ENCODE results near the gene SERPINH1. TPM values are rescaled to one million over a fixed set of nuclear protein-coding genes. Genes with fewer than 3 reads are reported as not detected.
A peak's percentile ranks its signal among the peaks of the same experiment; 100 is the strongest.
"Not testable (repeated sequence)": the region's sequence is repeated elsewhere in the genome, so short reads cannot be mapped to it uniquely, and the experiment has no call there.

SERPINH1 gene
- total RNA-seq, 1 donor from 2014 or later = 4.5 TPM

DNA sequence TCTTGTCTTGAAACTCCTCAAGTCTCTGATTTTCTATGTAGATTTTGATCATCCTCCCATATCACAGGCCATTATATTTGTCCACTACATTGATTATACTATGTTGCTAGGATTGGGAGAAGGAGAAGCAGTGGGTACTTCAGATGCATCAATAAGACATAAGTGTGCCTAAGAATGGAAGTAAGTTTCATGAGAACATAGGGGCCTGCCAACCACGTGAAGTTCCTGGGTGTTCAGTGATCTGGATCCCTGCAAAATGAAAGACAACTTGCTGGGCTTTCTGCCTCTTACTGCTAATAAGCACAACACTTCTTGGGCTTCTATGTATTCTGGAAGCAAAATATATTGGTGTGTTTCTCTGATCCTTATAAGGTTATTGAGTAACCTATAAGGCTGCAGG is 17.8 kb downstream of the SERPINH1 start:
- no peaks in the 10 kb centered on the region for H3K36me3 Mint-ChIP-seq (ENCODE audit: low read depth)
- ChIA-PET POLR2A (no interaction called here), CTCF (no interaction called here)
- no peaks in the 10 kb centered on the region for H3K27me3 Mint-ChIP-seq
- intact Hi-C loops (cut with micrococcal nuclease) = no loop called here
- peaks cover 38% of the 10 kb centered on the region for H3K4me1 Mint-ChIP-seq
- H3K9me3 Mint-ChIP-seq = peaks cover 2% of the 10 kb centered on the region
- DNase-seq (no peak), ATAC-seq (ENCODE audit: low read depth) (no peak)
- no peak overlapping the region for H3K27ac Mint-ChIP-seq
- no peak overlapping the region for H3K4me3 Mint-ChIP-seq
- TF ChIP-seq, protein P1, sequence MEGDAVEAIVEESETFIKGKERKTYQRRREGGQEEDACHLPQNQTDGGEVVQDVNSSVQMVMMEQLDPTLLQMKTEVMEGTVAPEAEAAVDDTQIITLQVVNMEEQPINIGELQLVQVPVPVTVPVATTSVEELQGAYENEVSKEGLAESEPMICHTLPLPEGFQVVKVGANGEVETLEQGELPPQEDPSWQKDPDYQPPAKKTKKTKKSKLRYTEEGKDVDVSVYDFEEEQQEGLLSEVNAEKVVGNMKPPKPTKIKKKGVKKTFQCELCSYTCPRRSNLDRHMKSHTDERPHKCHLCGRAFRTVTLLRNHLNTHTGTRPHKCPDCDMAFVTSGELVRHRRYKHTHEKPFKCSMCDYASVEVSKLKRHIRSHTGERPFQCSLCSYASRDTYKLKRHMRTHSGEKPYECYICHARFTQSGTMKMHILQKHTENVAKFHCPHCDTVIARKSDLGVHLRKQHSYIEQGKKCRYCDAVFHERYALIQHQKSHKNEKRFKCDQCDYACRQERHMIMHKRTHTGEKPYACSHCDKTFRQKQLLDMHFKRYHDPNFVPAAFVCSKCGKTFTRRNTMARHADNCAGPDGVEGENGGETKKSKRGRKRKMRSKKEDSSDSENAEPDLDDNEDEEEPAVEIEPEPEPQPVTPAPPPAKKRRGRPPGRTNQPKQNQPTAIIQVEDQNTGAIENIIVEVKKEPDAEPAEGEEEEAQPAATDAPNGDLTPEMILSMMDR (IDR thresholded peaks at IDR 0.05) = no peak

DNA sequence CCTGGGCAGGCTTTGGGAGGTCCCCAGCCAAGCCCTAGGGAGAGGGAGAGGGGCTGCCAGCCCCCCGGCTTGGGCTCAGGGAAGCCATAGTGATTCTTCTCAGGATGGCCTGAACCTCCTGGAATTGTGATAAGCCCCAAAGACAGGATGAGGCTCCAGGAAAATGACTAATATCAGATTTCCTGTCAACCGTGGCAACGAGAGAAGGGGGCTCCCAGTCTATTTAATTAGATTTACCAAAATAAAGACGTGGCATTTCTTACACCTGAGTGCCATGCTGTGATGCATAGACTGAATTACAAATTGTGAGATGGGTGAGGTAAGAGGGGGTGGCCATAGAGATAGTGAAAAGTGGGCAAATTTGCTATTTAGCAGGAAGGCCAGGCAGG is 20.4 kb downstream of the SERPINH1 start:
- H3K4me3 Mint-ChIP-seq = peak overlapping the region; percentile 86
- ATAC-seq (ENCODE audit: low read depth) (no peak), DNase-seq (no peak)
- no peaks in the 10 kb centered on the region for H3K27me3 Mint-ChIP-seq
- H3K36me3 Mint-ChIP-seq (ENCODE audit: low read depth) = no peaks in the 10 kb centered on the region
- intact Hi-C loops (cut with micrococcal nuclease) = no loop called here
- peaks cover 23% of the 10 kb centered on the region for H3K4me1 Mint-ChIP-seq
- H3K27ac Mint-ChIP-seq = peak overlapping the region; percentile 75
- POLR2A ChIA-PET = interaction anchor here (1.0 to 2.6 kb wide), 2 partner anchors 13 to 21 kb away, joined by 3 to 16 read pairs; partner anchors contain the start of gene SERPINH1
- TF ChIP-seq, protein P1 (IDR thresholded peaks at IDR 0.05) = no peak
- H3K9me3 Mint-ChIP-seq = no peaks in the 10 kb centered on the region
- CTCF ChIA-PET = interaction anchor here (1.4 kb wide), 1 partner anchor 17 kb away, joined by 4 read pairs; no protein-coding TSS in a partner anchor

DNA sequence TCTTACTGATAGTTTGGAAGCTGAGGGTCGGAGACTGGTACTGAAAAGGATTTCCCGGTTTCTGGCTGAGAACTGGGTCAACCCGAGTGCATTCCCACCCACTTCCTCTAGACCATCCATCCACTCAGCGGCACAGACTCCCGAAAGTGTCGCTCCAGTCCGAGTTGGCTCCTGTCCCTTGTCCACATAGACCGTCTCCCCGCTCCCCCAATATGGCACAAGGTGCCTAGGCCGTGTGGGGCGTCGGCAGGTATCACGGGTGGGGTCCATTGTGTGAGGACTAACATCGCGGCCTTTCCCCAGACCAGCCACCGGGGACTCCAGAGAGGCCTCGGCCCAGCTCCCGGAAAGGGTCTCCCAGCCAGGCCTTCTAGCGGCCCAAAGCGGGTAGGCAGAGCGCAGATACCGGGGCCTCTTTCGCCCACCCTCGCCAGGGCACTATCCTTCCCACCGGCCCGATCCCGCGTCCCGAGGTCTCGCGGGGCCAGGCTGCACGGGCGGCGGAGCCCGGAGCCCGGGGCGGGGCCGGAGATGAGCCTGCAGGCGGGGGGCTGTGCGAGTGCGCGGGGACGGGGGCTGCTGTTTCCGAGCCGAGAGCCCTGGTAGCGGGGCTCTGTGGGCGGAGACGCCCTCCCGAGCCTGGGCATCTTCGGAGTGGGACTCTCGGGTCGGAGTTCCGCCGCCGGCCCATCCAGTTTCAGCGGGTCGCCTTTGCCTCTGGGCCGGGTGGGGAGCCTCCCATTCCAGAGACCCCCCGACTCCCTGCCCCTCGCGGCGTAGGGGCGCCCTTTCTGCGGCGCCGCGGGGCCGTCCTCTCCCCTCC is 21.1 kb downstream of the SERPINH1 start:
- intact Hi-C loops (cut with micrococcal nuclease) = loop anchor here (1.0 kb wide), 1 partner anchor 106 kb away; no protein-coding TSS in a partner anchor
- TF ChIP-seq, protein P1 (IDR thresholded peaks at IDR 0.05) = no peak
- Mint-ChIP-seq H3K36me3 (ENCODE audit: low read depth) (no peaks in the 10 kb centered on the region), H3K4me3 (peak overlapping the region; percentile 86), H3K4me1 (peaks cover 23% of the 10 kb centered on the region), H3K27ac (peak overlapping the region; percentile 75), H3K9me3 (no peaks in the 10 kb centered on the region), H3K27me3 (no peaks in the 10 kb centered on the region)
- peak; percentile 63 for DNase-seq
- POLR2A ChIA-PET = interaction anchor here (1.1 to 2.6 kb wide), 3 partner anchors 8 to 46 kb away, joined by 3 to 16 read pairs (median 6); partner anchors contain the start of gene SERPINH1
- ATAC-seq (ENCODE audit: low read depth) = peak; percentile 90
- CTCF ChIA-PET = interaction anchor here (1.4 kb wide), 1 partner anchor 16 kb away, joined by 4 read pairs; no protein-coding TSS in a partner anchor

DNA sequence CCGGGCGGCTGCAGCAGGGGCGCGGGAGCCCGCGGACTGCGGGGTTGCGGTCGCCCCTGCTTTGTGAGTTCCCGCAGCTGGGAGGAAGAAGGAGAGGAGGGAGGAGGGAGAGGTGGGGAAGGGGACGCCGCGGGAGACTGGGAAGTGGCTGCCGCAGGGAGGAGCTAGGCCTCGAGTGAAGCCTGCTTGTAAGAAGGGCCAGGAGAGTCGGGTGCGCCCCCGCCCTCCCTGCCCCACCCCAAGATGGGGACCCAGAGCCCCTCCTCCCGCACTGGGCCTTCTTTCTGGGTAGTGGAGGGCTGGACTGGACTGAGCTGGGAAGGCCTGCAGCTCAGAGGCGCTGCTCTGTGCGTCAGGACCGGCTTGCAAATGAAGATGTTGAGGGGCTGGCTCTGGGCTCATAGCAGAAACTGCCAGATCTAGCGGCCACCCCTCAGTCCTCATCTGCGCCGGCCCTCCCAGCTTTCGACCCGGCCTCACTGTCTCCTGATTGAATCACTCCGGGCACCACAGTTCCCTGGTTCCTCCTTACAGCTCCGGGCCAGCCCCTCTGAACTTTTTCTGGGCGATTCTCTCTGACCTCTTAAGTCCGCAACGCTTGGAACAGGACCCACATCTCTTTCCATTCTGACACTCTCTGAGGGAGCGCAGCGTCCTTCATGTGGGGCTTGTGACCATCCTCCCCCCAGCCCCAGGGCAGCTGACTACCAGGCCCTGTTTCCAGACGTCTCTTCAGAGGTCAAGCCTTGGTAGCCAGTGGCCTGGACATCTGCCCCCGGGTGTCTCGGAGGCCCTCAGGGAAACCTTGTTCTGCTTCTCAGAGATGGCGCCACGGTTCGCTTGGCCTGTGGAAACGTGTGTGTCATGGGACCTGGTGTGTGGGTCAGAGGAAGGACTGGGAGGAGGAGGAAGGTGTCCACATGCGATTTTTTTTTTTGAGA is 21.9 kb downstream of the SERPINH1 start:
- Mint-ChIP-seq H3K4me3 (peak overlapping the region; percentile 82), H3K9me3 (no peaks in the 10 kb centered on the region), H3K36me3 (ENCODE audit: low read depth) (no peaks in the 10 kb centered on the region), H3K4me1 (peaks cover 23% of the 10 kb centered on the region), H3K27ac (peak overlapping the region; percentile 66), H3K27me3 (no peaks in the 10 kb centered on the region)
- TF ChIP-seq, protein P1 (IDR thresholded peaks at IDR 0.05) = no peak
- DNase-seq = no peak
- POLR2A ChIA-PET = interaction anchor here (0.7 to 2.6 kb wide), 5 partner anchors 9 to 47 kb away, joined by 3 to 16 read pairs (median 5); partner anchors contain the start of gene SERPINH1
- peak; percentile 20 for ATAC-seq (ENCODE audit: low read depth)
- intact Hi-C loops (cut with micrococcal nuclease) = loop anchor here (1.0 kb wide), 1 partner anchor 105 kb away; no protein-coding TSS in a partner anchor
- CTCF ChIA-PET = interaction anchor here (1.4 kb wide), 1 partner anchor 15 kb away, joined by 4 read pairs; no protein-coding TSS in a partner anchor

DNA sequence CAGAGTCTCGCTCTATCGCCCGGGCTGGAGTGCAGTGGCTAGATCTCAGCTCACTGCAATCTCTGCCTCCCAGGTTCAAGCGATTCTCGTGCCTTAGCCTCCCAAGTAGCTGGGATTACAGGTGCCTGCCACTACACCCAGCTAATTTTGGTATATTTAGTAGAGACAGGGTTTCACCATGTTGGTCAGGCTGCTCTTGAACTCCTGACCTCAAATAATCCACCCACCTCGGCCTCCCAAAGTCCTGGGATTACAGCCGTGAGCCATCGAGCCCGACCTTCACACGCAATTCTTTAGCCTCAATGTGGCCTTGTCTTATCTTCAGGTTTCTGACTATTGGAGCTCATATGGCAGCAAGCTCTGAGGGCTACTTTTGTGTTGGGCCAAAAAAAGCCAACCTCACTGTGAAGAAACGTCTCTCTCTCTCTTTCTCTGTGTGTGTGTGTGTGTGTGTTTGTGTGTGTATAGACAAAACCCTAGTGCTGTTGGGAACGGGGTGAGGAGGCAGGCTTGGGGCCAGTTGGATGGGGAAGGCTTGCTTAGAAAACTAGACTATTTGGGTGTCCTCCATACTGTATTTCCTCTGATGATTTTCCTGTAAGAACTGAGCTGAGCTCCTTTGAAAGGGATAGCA is 22.7 kb downstream of the SERPINH1 start:
- ATAC-seq (ENCODE audit: low read depth); H3K9me3 Mint-ChIP-seq; H3K27me3 Mint-ChIP-seq; DNase-seq; intact Hi-C loops (cut with micrococcal nuclease); CTCF ChIA-PET; H3K36me3 Mint-ChIP-seq (ENCODE audit: low read depth); H3K27ac Mint-ChIP-seq: not testable (repeated sequence)
- peak overlapping the region; percentile 82 for H3K4me3 Mint-ChIP-seq
- peaks cover 19% of the 10 kb centered on the region for H3K4me1 Mint-ChIP-seq
- POLR2A ChIA-PET = interaction anchor here (0.9 to 1.1 kb wide), 2 partner anchors 10 to 11 kb away, joined by 5 to 6 read pairs; no protein-coding TSS in a partner anchor

All from activated B cell treated with CpG ODN at 0.5 μM for 24 hours (primary cell).